HepG2 (cell line): Measurements from ENCODE around the gene TMEM33. TPM values are rescaled to one million over a fixed set of nuclear protein-coding genes. Genes with fewer than 3 reads are reported as not detected.

Source experiments
- ATM ChIP-seq: fragments of 450-650 bp; IDR thresholded peaks from 2 replicates; pipeline ENCODE4 v1.7.1; 2017; ENCODE audit warnings: mild to moderate bottlenecking, borderline replicate concordance
- GABPB1 ChIP-seq: IDR thresholded peaks from 2 replicates; pipeline ENCODE4 v1.6.1; 2016; ENCODE audit warnings: mild to moderate bottlenecking, missing genetic modification reagents, moderate library complexity, missing compliant biosample characterization
- GPN1 ChIP-seq: sonication (generic); formaldehyde crosslinking; IDR thresholded peaks from 2 replicates; pipeline ENCODE4 v1.5.1; 2020; ENCODE audit warnings: missing genetic modification reagents, borderline replicate concordance
- HMG20B ChIP-seq: conservative IDR thresholded peaks from 2 replicates; pipeline ENCODE4 v1.6.1; 2016; ENCODE audit warnings: missing genetic modification reagents, missing compliant biosample characterization
- KLF11 ChIP-seq: IDR thresholded peaks from 2 replicates; pipeline ENCODE4 v1.6.1; 2016; ENCODE audit warnings: missing compliant biosample characterization
- NFIB ChIP-seq: sonication (generic); formaldehyde crosslinking; IDR thresholded peaks from 2 replicates; pipeline ENCODE4 v1.9.0; 2021; ENCODE audit warnings: missing genetic modification reagents, mild to moderate bottlenecking, borderline replicate concordance
- RBFOX2 ChIP-seq: fragments of 200-400 bp; formaldehyde crosslinking; IDR thresholded peaks from 2 replicates; pipeline ENCODE4 v1.6.1; 2017; ENCODE audit warnings: low read depth, mild to moderate bottlenecking, low read length
- RBM22 ChIP-seq: fragments of 200-400 bp; formaldehyde crosslinking; optimal IDR thresholded peaks from 2 replicates; pipeline ENCODE3; 2017; ENCODE audit warnings: mild to moderate bottlenecking, low read length, moderate library complexity
- SMARCE1 ChIP-seq: fragments of 450-650 bp; IDR thresholded peaks from 2 replicates; pipeline ENCODE4 v1.6.1; 2017; ENCODE audit warnings: borderline replicate concordance
- SP4 ChIP-seq: sonication (generic); formaldehyde crosslinking; IDR thresholded peaks from 2 replicates; pipeline ENCODE4 v1.8.1; 2023; ENCODE audit warnings: mild to moderate bottlenecking, missing genetic modification reagents
- SRY ChIP-seq: sonication (generic); formaldehyde crosslinking; IDR thresholded peaks from 2 replicates; pipeline ENCODE4 v1.8.0; 2022; ENCODE audit warnings: mild to moderate bottlenecking, missing genetic modification reagents
- TBX2 ChIP-seq: sonication (generic); formaldehyde crosslinking; IDR thresholded peaks from 2 replicates; pipeline ENCODE4 v1.5.0; 2020; ENCODE audit warnings: missing genetic modification reagents, mild to moderate bottlenecking, borderline replicate concordance
- THYN1 ChIP-seq: sonication (generic); formaldehyde crosslinking; IDR thresholded peaks from 2 replicates; pipeline ENCODE4 v1.8.1; 2023; ENCODE audit warnings: low read depth, mild to moderate bottlenecking, moderate library complexity, missing genetic modification reagents, borderline replicate concordance
- YEATS2 ChIP-seq: sonication (generic); formaldehyde crosslinking; IDR thresholded peaks from 2 replicates; pipeline ENCODE4 v1.4.0; 2020; ENCODE audit warnings: missing genetic modification reagents, borderline replicate concordance
- ZBTB7A ChIP-seq: sonication (generic); formaldehyde crosslinking; IDR thresholded peaks from 2 replicates; pipeline ENCODE4 v1.8.0; 2022; ENCODE audit warnings: mild to moderate bottlenecking, missing genetic modification reagents
- ZFAT ChIP-seq: sonication (generic); formaldehyde crosslinking; conservative IDR thresholded peaks from 2 replicates; pipeline ENCODE4 v1.8.1; 2023; ENCODE audit warnings: missing genetic modification reagents, inconsistent platforms
- ZFP36L1 ChIP-seq: sonication (generic); formaldehyde crosslinking; IDR thresholded peaks from 2 replicates; pipeline ENCODE4 v1.8.0; 2022; ENCODE audit warnings: mild to moderate bottlenecking, missing genetic modification reagents, moderate library complexity
- ZNF138 ChIP-seq: sonication (generic); formaldehyde crosslinking; IDR thresholded peaks from 2 replicates; pipeline ENCODE4 v1.5.0; 2020; ENCODE audit warnings: mild to moderate bottlenecking, low read depth, missing genetic modification reagents
- ZNF235 ChIP-seq: sonication (generic); formaldehyde crosslinking; IDR thresholded peaks from 2 replicates; pipeline ENCODE4 v1.8.1; 2023; ENCODE audit warnings: mild to moderate bottlenecking, missing genetic modification reagents, borderline replicate concordance
- ZNF24 ChIP-seq: fragments of 450-650 bp; IDR thresholded peaks from 2 replicates; pipeline ENCODE4 v1.6.1; 2017; ENCODE audit warnings: antibody characterized with exemption, mild to moderate bottlenecking
- ZNF496 ChIP-seq: sonication (generic); formaldehyde crosslinking; IDR thresholded peaks from 2 replicates; pipeline ENCODE4 v1.8.1; 2023; ENCODE audit warnings: mild to moderate bottlenecking, moderate library complexity, missing genetic modification reagents; ENCODE audit not compliant: insufficient replicate concordance
- ZNF607 ChIP-seq: sonication (generic); formaldehyde crosslinking; IDR thresholded peaks from 2 replicates; pipeline ENCODE4 v1.5.1; 2020; ENCODE audit warnings: missing genetic modification reagents, mild to moderate bottlenecking, borderline replicate concordance
- ZNF780A ChIP-seq: sonication (generic); formaldehyde crosslinking; IDR thresholded peaks from 2 replicates; pipeline ENCODE4 v1.8.0; 2022; ENCODE audit warnings: mild to moderate bottlenecking, missing genetic modification reagents, moderate library complexity
- ZSCAN22 ChIP-seq: sonication (generic); formaldehyde crosslinking; IDR thresholded peaks from 2 replicates; pipeline ENCODE4 v1.4.0; 2020; ENCODE audit warnings: mild to moderate bottlenecking, missing genetic modification reagents
- polyA plus RNA-seq, 8 experiments: library from polyadenylated mRNA; depleted of rRNA in 3 of 8; stranded (reverse) in 7 of 8; unstranded in 1 of 8; fragments of >200 nt; fragmentation: Illumina TruSeq in 4 of 8; extraction: Trizol in 4 of 8; gene quantifications; 2 replicates each; pipeline versions ENCODE4 v1.2.1 to v1.2.3, GENCODE V29; 2011 to 2016; ENCODE audit warnings: low read depth in 4 of 8, missing spikeins in 1 of 8, mixed read lengths in 1 of 8; ENCODE audit not compliant: insufficient read depth in 1 of 8
- total RNA-seq, 5 experiments: library from RNA; depleted of rRNA; stranded (reverse); fragments of >200 nt; fragmentation: Illumina TruSeq; extraction: Trizol; gene quantifications; 2 replicates each; pipeline ENCODE4 v1.2.3, GENCODE V29; 2016; ENCODE audit warnings: low read depth in 1 of 5
- TF ChIP-seq, protein P1 (sequence below): sonication (generic); formaldehyde crosslinking; IDR thresholded peaks from 2 replicates; pipeline ENCODE4 v1.4.0; 2020; ENCODE audit warnings: missing genetic modification reagents
- TF ChIP-seq, protein P2 (sequence below): sonication (generic); formaldehyde crosslinking; IDR thresholded peaks from 2 replicates; pipeline ENCODE4 v1.8.1; 2023; ENCODE audit warnings: mild to moderate bottlenecking, inconsistent platforms, moderate library complexity, missing genetic modification reagents, borderline replicate concordance
- TF ChIP-seq, protein P3 (sequence below): sonication (generic); formaldehyde crosslinking; IDR thresholded peaks from 2 replicates; pipeline ENCODE4 v1.5.1; 2020; ENCODE audit warnings: missing genetic modification reagents, mild to moderate bottlenecking, borderline replicate concordance

The TMEM33 gene
- total and polyA plus RNA-seq, 2 of the 13 experiments (the other 11 are each of a cell fraction or from before 2014, with no cell fraction given): 36.1 to 66.6 TPM

DNA sequence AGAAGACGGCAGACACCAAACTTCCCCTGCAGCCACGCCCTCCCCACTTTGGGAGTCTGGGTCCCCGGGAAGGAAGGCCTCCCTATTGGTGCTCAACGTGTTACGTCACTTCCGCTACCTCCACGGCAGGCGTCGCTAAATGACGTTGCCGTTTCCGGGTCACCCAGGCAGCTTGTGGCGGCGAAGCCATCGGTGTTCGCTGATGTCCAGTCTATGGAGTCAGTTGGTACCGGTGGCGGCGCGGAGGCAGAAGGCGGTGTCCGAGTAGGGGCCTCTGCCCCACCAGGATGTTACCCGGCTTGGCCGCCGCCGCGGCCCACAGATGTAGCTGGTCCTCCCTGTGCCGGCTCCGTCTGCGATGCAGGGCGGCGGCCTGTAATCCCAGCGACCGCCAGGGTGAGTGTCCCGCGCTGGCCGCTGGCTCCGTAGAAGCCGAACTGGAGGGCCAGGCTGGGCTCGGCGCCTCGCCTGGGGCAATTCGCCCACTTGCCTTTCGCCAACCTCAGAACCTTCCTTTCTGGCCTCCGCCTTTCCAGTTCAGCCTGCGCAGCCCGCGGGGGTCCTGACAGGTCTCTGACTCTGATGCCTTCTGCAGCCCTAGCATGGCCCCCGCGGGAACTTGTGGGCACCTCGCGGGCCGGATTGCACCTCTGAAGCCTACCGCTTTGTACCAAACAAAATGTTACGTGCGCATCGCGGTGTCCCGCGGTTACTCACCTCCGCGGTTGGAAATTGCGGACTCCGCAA, 55.3 kb downstream of the TMEM33 start, which contains the start of gene SLC30A9 (continued):
- TF ChIP-seq RBFOX2 (peak; percentile 90), GABPB1 (CRISPR knock-in tag) (peak; percentile 98), ZNF496 (CRISPR knock-in tag) (no peak), ZFP36L1 (CRISPR knock-in tag) (no peak), SMARCE1 (no peak), THYN1 (no peak), RBM22 (no peak), ZNF138 (no peak), ZBTB7A (CRISPR knock-in tag) (0 out of 2 replicates have a peak, but pooled peaks have one; percentile 13), ZNF235 (CRISPR knock-in tag) (no peak), ATM (no peak), ZNF24 (no peak), TBX2 (CRISPR knock-in tag) (peak; percentile 71; the same call in 1 of the 2 replicates), KLF11 (CRISPR knock-in tag) (no peak), GPN1 (no peak), YEATS2 (CRISPR knock-in tag) (peak; percentile 93), ZSCAN22 (CRISPR knock-in tag) (no peak), NFIB (CRISPR knock-in tag) (no peak), ZNF780A (CRISPR knock-in tag) (no peak), SRY (peak; percentile 92), SP4 (CRISPR knock-in tag) (peak; percentile 47; the same call in 1 of the 2 replicates), ZFAT (CRISPR knock-in tag) (no peak), HMG20B (CRISPR knock-in tag) (0 out of 2 replicates have a peak, but pooled peaks have one; percentile 14), ZNF607 (CRISPR knock-in tag) (peak; percentile 9; the same call in 1 of the 2 replicates)
- TF ChIP-seq, protein P1, sequence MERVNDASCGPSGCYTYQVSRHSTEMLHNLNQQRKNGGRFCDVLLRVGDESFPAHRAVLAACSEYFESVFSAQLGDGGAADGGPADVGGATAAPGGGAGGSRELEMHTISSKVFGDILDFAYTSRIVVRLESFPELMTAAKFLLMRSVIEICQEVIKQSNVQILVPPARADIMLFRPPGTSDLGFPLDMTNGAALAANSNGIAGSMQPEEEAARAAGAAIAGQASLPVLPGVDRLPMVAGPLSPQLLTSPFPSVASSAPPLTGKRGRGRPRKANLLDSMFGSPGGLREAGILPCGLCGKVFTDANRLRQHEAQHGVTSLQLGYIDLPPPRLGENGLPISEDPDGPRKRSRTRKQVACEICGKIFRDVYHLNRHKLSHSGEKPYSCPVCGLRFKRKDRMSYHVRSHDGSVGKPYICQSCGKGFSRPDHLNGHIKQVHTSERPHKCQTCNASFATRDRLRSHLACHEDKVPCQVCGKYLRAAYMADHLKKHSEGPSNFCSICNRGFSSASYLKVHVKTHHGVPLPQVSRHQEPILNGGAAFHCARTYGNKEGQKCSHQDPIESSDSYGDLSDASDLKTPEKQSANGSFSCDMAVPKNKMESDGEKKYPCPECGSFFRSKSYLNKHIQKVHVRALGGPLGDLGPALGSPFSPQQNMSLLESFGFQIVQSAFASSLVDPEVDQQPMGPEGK (CRISPR knock-in tag): no peak; the same call in 1 of the 2 replicates
- TF ChIP-seq, protein P2, sequence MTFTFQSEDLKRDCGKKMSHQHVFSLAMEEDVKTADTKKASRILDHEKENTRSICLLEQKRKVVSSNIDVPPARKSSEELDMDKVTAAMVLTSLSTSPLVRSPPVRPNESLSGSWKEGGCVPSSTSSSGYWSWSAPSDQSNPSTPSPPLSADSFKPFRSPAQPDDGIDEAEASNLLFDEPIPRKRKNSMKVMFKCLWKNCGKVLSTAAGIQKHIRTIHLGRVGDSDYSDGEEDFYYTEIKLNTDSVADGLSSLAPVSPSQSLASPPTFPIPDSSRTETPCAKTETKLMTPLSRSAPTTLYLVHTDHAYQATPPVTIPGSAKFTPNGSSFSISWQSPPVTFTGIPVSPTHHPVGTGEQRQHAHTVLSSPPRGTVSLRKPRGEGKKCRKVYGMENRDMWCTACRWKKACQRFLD: no peak
- TF ChIP-seq, protein P3, sequence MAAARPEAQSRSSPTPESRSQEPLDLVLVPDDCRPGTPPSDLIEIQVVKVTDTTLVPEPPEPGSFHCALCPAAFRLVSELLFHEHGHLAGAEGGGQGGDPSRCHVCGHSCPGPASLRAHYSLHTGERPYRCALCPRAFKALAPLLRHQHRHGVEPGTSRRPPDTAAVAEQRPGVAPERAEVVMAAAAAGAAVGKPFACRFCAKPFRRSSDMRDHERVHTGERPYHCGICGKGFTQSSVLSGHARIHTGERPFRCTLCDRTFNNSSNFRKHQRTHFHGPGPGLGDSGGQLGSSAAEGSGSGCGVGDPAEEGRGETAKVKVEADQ: no peak
